ENCODE results near the gene CCDC102A.

DNA sequence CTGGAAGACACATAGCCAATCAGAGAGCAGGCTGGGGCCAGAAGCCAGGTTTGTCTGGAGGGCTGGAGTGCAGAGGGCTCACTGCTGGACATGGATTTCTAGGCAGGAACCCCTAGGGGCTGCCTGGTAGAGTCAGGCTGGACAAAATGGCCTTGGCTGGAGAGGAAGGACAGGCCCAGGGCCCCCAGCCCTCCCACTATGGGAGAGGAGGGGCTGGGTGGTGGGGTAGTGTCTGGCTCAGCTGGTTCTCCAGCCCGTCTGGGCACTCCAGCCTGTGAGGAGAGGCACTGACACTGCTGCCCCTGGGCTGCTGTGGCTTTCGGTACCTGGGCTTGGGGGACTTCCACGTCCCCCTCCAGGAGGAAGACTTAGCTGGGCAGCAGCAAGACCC is 28.3 kb downstream of the CCDC102A start:
- TF ChIP-seq, protein P1, sequence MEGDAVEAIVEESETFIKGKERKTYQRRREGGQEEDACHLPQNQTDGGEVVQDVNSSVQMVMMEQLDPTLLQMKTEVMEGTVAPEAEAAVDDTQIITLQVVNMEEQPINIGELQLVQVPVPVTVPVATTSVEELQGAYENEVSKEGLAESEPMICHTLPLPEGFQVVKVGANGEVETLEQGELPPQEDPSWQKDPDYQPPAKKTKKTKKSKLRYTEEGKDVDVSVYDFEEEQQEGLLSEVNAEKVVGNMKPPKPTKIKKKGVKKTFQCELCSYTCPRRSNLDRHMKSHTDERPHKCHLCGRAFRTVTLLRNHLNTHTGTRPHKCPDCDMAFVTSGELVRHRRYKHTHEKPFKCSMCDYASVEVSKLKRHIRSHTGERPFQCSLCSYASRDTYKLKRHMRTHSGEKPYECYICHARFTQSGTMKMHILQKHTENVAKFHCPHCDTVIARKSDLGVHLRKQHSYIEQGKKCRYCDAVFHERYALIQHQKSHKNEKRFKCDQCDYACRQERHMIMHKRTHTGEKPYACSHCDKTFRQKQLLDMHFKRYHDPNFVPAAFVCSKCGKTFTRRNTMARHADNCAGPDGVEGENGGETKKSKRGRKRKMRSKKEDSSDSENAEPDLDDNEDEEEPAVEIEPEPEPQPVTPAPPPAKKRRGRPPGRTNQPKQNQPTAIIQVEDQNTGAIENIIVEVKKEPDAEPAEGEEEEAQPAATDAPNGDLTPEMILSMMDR (IDR thresholded peaks at IDR 0.05; ENCODE audit: low read depth, low read length), result no peak
- no peak for TF ChIP-seq POLR2A (IDR thresholded peaks at IDR 0.05; ENCODE audit: extremely low read depth, insufficient read length)
- no peak for TF ChIP-seq MYC (IDR thresholded peaks at IDR 0.05; ENCODE audit: low read depth, low read length)
- TF ChIP-seq, protein P2, sequence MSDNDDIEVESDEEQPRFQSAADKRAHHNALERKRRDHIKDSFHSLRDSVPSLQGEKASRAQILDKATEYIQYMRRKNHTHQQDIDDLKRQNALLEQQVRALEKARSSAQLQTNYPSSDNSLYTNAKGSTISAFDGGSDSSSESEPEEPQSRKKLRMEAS (IDR thresholded peaks at IDR 0.05; ENCODE audit: low read depth, low read length), result no peak
